ENCODE results near the gene CEMIP2. TPM values are rescaled to one million over a fixed set of nuclear protein-coding genes. Genes with fewer than 3 reads are reported as not detected.

The CEMIP2 gene
- total RNA-seq, 1 experiment from 2014 or later, result 28.4 TPM

GRCh38 chr9:71704796-71705195 is 63.5 kb downstream of the CEMIP2 start:
- Histone ChIP-seq H3K9me3 (no peaks in the 10 kb centered on the region), H3K4me1 (no peaks in the 10 kb centered on the region), H3K27me3 (replicated peaks; ENCODE audit: control insufficient read depth, insufficient read depth, low read length) (no peaks in the 10 kb centered on the region), H3K36me3 (ENCODE audit: control insufficient read depth, insufficient read depth, low read length) (no peaks in the 10 kb centered on the region), H3K4me3 (ENCODE audit: low read depth, low read length) (no peak overlapping the region)
- Mint-ChIP-seq H3K9me3 (ENCODE audit: unreplicated experiment) (no peaks in the 10 kb centered on the region), H3K27ac (ENCODE audit: unreplicated experiment) (no peak overlapping the region), H3K4me3 (ENCODE audit: unreplicated experiment) (no peak overlapping the region), H3K27me3 (ENCODE audit: insufficient read depth, unreplicated experiment) (no peaks in the 10 kb centered on the region), H3K36me3 (ENCODE audit: insufficient read depth, unreplicated experiment) (peaks cover 33% of the 10 kb centered on the region), H3K4me1 (ENCODE audit: low read depth, unreplicated experiment) (no peaks in the 10 kb centered on the region)
- ChIA-PET POLR2A (no interaction called here), CTCF (no interaction called here)
- no peak for TF ChIP-seq CTCF (IDR thresholded peaks at IDR 0.05; ENCODE audit: insufficient read depth in 1 of 2, low read depth in 1 of 2, low read length in 1 of 2, severe bottlenecking in 1 of 2, unreplicated experiment in 1 of 2)
- intact Hi-C loops (cut with micrococcal nuclease; ENCODE audit: unreplicated experiment), result no loop called here
- DNase-seq, result no peak
- no TSS peak for BruUV-seq (replicated peaks)

- ChIA-PET POLR2A (interaction anchor here (0.5 kb wide), 1 partner anchor 11 kb away, joined by 4 read pairs; no protein-coding TSS in a partner anchor), CTCF (no interaction called here)
- Histone ChIP-seq H3K36me3 (ENCODE audit: control insufficient read depth, insufficient read depth, low read length) (no peaks in the 10 kb centered on the region), H3K27me3 (replicated peaks; ENCODE audit: control insufficient read depth, insufficient read depth, low read length) (no peaks in the 10 kb centered on the region), H3K4me3 (ENCODE audit: low read depth, low read length) (no peak overlapping the region), H3K9me3 (no peaks in the 10 kb centered on the region), H3K4me1 (no peaks in the 10 kb centered on the region)
- no peak for TF ChIP-seq CTCF (IDR thresholded peaks at IDR 0.05; ENCODE audit: insufficient read depth in 1 of 2, low read depth in 1 of 2, low read length in 1 of 2, severe bottlenecking in 1 of 2, unreplicated experiment in 1 of 2)
- H3K4me3 Mint-ChIP-seq (ENCODE audit: unreplicated experiment), result no peak overlapping the region
- BruUV-seq (replicated peaks), result no TSS peak
- H3K27me3 Mint-ChIP-seq (ENCODE audit: insufficient read depth, unreplicated experiment), result no peaks in the 10 kb centered on the region
- H3K9me3 Mint-ChIP-seq (ENCODE audit: unreplicated experiment), result no peaks in the 10 kb centered on the region
- peak overlapping the region; percentile 15 for H3K27ac Mint-ChIP-seq (ENCODE audit: unreplicated experiment)
- DNase-seq, result no peak
- intact Hi-C loops (cut with micrococcal nuclease; ENCODE audit: unreplicated experiment), result no loop called here
- H3K36me3 Mint-ChIP-seq (ENCODE audit: insufficient read depth, unreplicated experiment), result peaks cover 42% of the 10 kb centered on the region
- no peaks in the 10 kb centered on the region for H3K4me1 Mint-ChIP-seq (ENCODE audit: low read depth, unreplicated experiment)
These were observed 65.0 kb downstream of the CEMIP2 start for GRCh38 chr9:71703172-71703872.

- H3K4me1 Mint-ChIP-seq (ENCODE audit: low read depth, unreplicated experiment), result no peaks in the 10 kb centered on the region
- no peaks in the 10 kb centered on the region for H3K9me3 Mint-ChIP-seq (ENCODE audit: unreplicated experiment)
- BruUV-seq (replicated peaks), result no TSS peak
- no peak overlapping the region for H3K4me3 Mint-ChIP-seq (ENCODE audit: unreplicated experiment)
- H3K36me3 ChIP-seq (ENCODE audit: control insufficient read depth, insufficient read depth, low read length), result no peaks in the 10 kb centered on the region
- H3K9me3 ChIP-seq, result no peaks in the 10 kb centered on the region
- H3K4me1 ChIP-seq, result no peaks in the 10 kb centered on the region
- intact Hi-C loops (cut with micrococcal nuclease; ENCODE audit: unreplicated experiment), result no loop called here
- H3K27me3 Mint-ChIP-seq (ENCODE audit: insufficient read depth, unreplicated experiment), result no peaks in the 10 kb centered on the region
- TF ChIP-seq CTCF (IDR thresholded peaks at IDR 0.05; ENCODE audit: insufficient read depth in 1 of 2, low read depth in 1 of 2, low read length in 1 of 2, severe bottlenecking in 1 of 2, unreplicated experiment in 1 of 2), result no peak
- no peak overlapping the region for H3K4me3 ChIP-seq (ENCODE audit: low read depth, low read length)
- POLR2A ChIA-PET, result no interaction called here
- peaks cover 48% of the 10 kb centered on the region for H3K36me3 Mint-ChIP-seq (ENCODE audit: insufficient read depth, unreplicated experiment)
- CTCF ChIA-PET, result no interaction called here
- H3K27me3 ChIP-seq (replicated peaks; ENCODE audit: control insufficient read depth, insufficient read depth, low read length), result no peaks in the 10 kb centered on the region
- no peak overlapping the region for H3K27ac Mint-ChIP-seq (ENCODE audit: unreplicated experiment)
- no peak for DNase-seq
These were observed 70.4 kb downstream of the CEMIP2 start for GRCh38 chr9:71697882-71698281.

Data from Caco-2 (cell line).